GM18858 (cell line): ENCODE measurements around the gene IER2.
"Not testable (repeated sequence)": the region's sequence is repeated elsewhere in the genome, so short reads cannot be mapped to it uniquely, and the experiment has no call there.

ENCODE experiments used
- ATAC-seq: cut with Tn5 transposase; IDR thresholded peaks from one replicate; pipeline ENCODE4 v1.9.1; 2021; ENCODE audit not compliant: unreplicated experiment

IER2 gene

GRCh38 chr19:13138171-13138915, 11.9 kb upstream of the IER2 start:
- ATAC-seq, result no peak

- no peak for ATAC-seq
Measured at GRCh38 chr19:13138916-13139198, 11.4 kb upstream of the IER2 start.

DNA sequence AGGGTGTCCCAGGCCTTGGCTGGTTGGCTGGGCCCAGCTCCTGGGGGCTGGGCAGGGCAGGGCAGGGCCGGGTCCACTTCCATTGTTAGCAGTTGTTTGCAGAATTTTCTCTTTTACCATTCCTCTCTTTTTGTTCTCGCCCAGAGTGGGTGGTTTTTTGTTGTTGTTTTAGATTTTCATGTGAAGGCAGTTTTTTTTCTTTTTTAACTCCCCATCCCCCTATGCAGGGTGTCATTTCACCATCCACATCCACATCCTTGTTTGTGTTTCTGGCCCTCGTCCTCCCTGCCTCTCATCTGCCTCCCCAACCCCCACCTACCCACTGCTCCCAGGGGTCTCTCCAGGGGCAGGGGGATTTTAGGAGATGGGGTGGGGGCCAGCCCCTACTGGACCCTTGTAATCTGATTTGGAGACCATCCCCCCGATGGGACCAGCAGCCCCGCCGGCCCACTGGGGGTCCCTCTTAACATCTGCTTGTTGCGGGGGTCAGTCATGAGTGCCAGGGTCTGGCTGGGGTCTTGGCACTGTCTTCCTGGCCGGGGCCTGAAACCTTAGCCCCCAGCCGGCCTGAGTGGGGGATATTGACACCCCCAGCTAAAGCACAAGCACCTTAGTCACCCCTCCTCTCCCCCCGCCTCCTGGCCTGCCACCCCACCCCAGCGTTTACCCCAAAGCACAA, 10.4 kb upstream of the IER2 start:
- ATAC-seq, result no peak

DNA sequence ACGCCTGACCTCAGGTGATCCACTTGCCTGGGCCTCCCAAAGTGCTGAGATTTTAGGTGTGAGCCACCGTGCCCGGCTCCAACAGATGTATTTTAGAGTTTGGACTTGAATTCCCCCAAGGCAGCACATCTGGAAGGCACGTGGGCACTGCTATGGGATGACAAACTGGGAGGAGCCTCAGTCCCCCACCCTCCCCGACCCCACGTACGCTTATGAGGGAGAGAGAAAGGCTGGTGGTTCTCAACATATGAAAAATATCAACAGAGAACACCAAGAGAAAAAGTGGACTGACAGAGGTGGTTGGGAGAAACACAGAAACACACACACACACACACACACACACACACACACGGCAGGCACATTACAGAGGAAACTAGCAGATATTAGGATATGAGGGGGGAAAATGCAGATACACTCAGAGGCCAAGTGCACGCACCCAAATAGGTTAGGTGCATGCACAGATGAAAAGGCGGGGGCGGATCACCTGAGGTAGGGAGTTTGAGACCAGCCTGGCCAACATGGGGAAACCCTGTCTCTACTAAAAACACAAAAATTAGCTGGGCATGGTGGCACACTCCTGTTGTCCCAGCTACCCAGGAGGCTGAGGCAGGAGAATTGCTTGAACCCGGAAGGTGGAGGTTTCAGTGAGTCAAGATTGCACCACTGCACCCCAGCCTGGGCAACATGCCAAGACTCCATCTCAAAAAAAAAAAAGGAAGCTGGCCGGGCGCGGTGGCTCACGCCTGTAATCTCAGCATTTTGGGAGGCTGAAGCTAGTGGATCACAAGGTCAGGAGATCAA, 3.2 kb upstream of the IER2 start:
- ATAC-seq, result no peak

DNA sequence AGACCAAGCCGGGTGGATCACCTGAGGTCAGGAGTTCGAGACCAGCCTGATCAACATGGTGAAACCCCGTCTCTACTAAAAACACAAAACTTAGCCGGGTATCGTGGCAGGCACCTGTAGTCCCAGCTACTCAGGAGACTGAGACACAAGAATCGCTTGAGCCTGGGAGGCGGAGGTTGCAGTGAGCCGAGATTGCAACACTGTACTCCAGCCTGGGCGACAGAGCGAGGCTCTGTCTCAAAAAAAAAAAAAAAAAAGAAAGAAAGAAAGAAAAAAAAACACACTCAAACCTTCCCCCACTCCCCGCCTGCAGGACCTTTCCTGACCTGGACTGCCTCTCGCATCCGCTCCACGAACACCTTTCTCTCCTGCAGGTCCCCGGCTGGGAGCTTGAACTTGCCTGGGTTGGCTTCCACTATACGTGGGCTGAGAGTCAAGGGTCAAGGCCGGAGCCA, 1.0 kb upstream of the IER2 start:
- ATAC-seq, result not testable (repeated sequence)

DNA sequence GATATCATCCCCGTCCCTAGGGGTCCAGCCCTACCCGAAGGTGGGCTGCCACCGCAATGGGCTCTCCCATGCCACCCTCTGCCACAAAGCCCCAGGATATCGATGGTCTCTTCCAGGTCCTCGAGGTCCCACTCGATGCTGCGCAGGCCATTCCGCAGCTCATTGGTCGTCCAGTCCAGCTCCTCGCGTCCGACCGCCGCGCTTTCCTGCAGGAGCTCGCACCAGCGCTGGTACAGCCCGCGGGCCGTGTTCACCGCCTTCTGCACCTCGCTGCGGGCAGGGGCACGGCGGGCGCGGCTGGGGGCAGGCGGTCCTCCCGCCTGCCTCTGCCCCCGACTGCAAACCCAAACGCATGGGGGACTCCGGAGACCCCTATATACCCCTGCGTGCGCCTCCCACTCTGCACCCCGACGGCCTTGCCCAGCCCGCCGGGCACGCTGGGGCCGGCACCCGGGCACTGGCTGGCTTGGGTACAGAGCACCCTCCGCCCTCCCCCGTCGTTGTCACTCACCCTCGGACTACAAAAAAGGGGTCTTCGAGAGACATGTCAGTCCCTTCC, 504 bp upstream of the IER2 start:
- no peak for ATAC-seq

DNA sequence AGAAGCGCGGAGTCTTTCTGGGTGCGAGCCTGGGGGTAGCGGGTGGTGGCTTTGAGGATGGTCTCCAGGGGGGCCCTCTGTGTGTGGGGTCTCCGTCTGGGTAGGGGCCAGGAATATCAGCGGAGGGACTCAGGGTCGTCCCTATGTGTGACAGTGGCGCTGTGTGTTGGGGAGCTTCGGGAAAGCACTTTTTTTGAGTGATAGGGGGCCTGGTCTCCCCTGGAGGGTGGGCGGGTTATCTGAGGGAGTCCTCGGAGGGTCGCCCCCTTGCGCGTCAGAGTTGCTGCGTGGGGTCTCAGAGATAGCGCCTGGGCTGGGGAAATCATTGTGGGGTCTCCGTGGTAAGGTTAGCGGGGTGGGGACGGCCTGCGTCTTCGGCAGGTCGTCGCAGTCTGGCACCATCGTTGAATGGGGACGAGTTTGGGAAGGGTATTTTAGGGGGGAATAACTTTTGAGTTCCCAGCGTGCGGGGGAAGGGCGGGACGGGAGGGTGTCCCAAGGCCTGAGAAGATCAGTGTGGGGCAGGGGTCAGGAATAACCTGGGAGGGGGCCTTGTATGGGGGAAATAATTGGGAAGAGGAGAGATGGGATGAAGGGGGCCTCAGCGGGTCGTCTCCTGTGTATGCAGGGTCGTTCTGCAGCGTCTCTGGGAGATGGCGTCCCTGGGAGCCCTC, 857 bp downstream of the IER2 start:
- no peak for ATAC-seq

DNA sequence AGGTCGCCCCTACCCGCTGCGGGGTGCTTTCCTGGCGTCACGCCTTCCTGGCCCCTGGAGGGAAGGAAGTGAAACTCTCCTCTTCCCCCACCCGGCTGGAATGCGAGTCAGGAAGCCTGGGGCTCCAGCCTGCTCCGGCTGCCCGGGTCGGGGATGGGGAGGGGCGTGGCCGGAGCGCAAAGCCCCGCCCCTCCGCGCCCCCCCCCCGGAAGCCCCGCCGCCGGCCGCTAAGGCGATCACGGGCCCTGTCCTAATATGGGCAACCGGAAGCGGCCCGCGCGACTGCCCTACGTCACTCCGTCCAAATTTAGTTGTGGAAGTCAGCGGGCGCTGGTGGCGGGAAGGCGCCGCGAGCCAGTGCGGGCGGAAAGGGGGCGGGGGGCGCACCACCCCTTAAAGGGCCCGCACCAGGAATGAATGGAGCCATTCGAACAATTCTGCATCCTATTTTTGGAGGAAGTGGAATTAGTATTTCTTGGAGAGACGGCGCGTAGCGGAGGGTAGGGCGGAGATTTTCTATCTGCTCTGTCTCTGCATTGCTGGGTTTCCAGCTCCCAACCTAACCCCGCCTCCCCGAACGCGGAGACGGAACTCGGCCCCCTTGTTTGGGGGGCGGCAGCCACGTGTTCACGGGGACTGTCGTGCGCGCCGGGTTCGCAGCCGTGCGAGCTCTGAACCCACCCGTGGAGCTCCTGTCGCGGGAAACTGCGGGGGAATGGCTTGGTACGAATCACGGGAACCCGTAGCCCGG, 1.6 kb downstream of the IER2 start:
- ATAC-seq, result no peak

DNA sequence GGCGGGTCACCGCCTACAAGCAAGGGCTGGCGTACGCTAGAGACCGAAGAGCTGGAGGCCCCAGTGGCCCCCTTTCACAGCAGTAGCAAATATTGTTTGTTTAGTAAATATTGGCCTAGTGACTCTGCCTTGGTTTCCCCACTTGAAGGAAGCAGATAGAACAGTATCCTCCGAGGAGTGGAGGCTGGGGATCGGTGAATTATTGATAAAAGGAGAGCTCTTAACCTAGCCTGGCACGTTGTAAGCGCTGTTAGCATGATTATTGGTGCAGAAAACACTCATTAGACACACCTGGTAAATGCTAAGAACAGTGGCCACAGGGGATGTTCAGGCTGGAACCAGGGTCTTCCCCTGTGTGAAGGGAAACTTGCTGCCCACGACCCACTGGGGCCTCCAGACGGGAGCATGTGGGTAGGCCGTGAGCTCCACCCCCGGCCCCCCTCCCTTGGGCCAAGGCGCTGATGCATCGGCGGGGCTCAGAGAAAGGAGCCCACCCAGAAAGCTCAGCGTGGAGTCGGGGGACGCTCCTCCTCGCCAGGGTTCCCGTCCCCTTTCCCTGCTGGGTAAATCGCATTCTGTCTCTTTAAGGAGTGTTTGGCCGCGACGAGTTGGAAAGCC, 2.3 kb downstream of the IER2 start:
- ATAC-seq, result no peak

GRCh38 chr19:13152974-13153568, 2.9 kb downstream of the IER2 start:
- ATAC-seq, result no peak

GRCh38 chr19:13153569-13154240, 3.5 kb downstream of the IER2 start:
- no peak for ATAC-seq

DNA sequence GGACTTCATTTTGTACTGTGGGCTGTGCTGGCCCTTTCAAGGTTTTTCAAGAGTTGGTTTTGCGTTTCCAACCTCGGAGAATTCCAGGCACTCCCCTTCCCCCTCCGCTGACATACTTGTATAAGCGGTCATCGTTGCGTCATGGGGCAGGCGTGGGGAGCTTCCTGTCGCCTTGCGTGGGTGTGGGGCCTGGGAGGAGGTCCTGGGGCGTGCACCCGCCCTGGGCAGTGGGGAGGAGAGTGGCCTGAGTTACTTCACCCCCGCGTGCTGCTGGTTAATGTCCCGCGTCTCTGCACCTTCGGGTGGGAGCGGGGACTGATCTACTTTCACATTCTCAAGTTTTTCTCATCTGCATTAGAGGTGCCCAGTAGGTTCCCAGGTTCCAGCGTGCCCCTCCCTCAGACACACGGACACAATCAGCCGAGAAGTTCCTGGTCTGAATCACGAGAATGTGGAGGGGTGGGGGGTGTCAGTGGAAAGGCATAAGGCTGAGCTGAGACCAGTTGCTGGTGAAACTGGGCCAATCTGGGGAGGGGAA, 4.1 kb downstream of the IER2 start:
- no peak for ATAC-seq

DNA sequence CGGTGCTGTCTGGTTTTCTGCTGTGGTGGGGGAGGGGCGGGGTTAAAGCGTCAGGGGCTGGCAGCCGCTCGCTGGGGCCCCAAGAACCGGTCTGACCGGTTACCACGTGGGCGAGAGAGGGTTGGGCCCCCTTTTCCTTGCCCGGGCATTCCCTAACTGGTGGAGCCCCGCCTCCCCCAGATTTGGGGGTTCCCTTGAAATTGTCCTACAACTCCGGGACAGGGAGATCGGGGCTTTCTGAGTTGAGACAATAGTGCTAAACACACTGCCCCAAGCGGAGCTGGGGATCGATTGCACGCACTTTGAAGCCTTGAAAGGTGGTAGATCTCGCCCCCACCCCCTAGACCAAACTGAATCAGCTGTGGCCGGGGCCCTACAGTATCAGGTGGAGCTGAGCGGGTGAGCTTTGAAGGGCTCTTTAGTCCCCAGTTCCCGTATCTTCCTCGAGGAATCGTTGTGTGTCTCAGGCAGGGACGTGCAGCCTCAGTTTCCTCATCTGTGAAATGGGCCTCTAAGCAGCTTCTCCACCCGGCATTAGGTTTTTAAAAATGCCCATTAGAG, 4.8 kb downstream of the IER2 start:
- no peak for ATAC-seq

GRCh38 chr19:13155472-13156359, 5.5 kb downstream of the IER2 start:
- no peak for ATAC-seq

DNA sequence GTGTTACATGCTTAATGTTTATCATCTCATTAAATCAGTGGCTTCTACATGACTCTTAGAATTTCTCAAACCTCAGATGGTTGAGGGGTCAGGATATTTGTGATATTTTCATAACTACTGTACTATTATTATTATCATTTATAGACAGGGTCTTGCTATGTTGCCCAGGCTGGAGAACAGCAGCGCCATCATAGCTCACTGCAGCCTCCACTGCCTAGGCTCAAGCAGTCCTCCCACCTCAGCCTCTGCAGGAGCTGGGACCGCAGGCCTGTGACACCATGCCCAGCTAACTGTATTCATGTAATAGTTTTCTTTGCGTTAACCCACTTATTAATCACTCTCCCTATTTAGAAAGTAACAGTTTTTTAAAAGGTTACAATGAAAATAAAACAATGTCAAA, 9.5 kb downstream of the IER2 start:
- ATAC-seq, result no peak

DNA sequence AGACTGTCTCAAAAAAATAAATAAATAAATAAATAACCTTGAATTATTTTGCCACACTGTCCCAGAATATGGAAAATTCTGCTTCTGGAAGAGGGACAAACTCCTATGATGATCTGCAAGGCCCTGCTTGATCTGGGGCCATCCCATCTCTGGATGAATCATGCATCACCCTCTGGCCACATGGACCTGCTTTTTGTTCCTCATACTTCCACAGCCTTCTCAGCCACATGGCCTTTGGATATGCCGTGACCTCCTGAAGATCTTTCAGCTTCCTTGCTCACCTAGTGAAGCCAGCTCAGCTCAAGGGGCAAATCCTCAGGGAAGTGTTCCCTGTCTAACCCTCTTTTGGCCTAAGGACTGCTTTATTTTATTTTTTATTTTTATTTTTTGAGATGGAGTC, 10.3 kb downstream of the IER2 start:
- ATAC-seq, result no peak
